Mesenchymal stem cell (in vitro differentiated cells and primary cell): Measurements from ENCODE around the gene TPO.

Experiments
- DNase-seq: peaks from one replicate; pipeline ENCODE4 v3.0.0-alpha.2; 2013
- H2AFZ ChIP-seq: one replicate; pipeline ENCODE4 v1.6.1; 2013; ENCODE audit warnings: low read depth, mild to moderate bottlenecking, control low read depth, inconsistent platforms, low read length, moderate library complexity
- H2AK5ac ChIP-seq: 2 replicates; pipeline ENCODE4 v1.6.1; 2013; ENCODE audit warnings: low read length, moderate library complexity, mild to moderate bottlenecking, inconsistent platforms; ENCODE audit not compliant: severe bottlenecking
- H2BK120ac ChIP-seq: one replicate; pipeline ENCODE4 v1.6.1; 2013; ENCODE audit warnings: low read depth, mild to moderate bottlenecking, inconsistent platforms, low read length, moderate library complexity
- H2BK12ac ChIP-seq, 2 experiments: one replicate each; pipeline ENCODE4 v1.6.1; 2013; ENCODE audit warnings: inconsistent platforms in 2 of 2, low read length in 2 of 2, mild to moderate bottlenecking in 2 of 2, moderate library complexity in 2 of 2, control low read depth in 1 of 2
- H2BK15ac ChIP-seq: one replicate; pipeline ENCODE4 v1.6.1; 2013; ENCODE audit warnings: mild to moderate bottlenecking, low read depth, inconsistent platforms; ENCODE audit not compliant: poor library complexity, severe bottlenecking
- H2BK5ac ChIP-seq: 2 replicates; pipeline ENCODE4 v1.6.1; 2013; ENCODE audit warnings: low read depth, mild to moderate bottlenecking, low read length, control low read depth, inconsistent platforms; ENCODE audit not compliant: poor library complexity, severe bottlenecking
- H3K14ac ChIP-seq, 2 experiments: one replicate each; pipeline ENCODE4 v1.6.1; 2013; ENCODE audit warnings: inconsistent platforms in 2 of 2, low read length in 2 of 2, control low read depth in 1 of 2, mild to moderate bottlenecking in 1 of 2, moderate library complexity in 1 of 2
- H3K18ac ChIP-seq, 2 experiments: one replicate each; pipeline ENCODE4 v1.6.1; 2013; ENCODE audit warnings: inconsistent platforms in 2 of 2, low read length in 2 of 2, control low read depth in 1 of 2, low read depth in 1 of 2, mild to moderate bottlenecking in 1 of 2
- H3K23ac ChIP-seq, 2 experiments: one replicate each; pipeline ENCODE4 v1.6.1; 2013; ENCODE audit warnings: inconsistent platforms in 2 of 2, low read length in 2 of 2, mild to moderate bottlenecking in 2 of 2, moderate library complexity in 2 of 2, control low read depth in 1 of 2
- H3K27ac ChIP-seq: 2 replicates; pipeline ENCODE4 v1.5.1; 2013; ENCODE audit warnings: mild to moderate bottlenecking, moderate library complexity, low read length, control low read depth, inconsistent platforms; ENCODE audit not compliant: poor library complexity, severe bottlenecking
- H3K27me3 ChIP-seq, 2 experiments: 2 replicates each; pipeline versions ENCODE4 v1.6.1 to v1.7.0; 2013; ENCODE audit warnings: low read length in 2 of 2, mild to moderate bottlenecking in 2 of 2, moderate library complexity in 2 of 2, control low read depth in 1 of 2, inconsistent platforms in 1 of 2; ENCODE audit not compliant: control insufficient read depth in 1 of 2, insufficient read depth in 1 of 2
- H3K36me3 ChIP-seq, 2 experiments: 2 replicates each; pipeline versions ENCODE4 v1.6.1 to v1.7.0; 2013; ENCODE audit warnings: low read length in 2 of 2, control low read depth in 1 of 2, inconsistent platforms in 1 of 2, low read depth in 1 of 2, mild to moderate bottlenecking in 1 of 2; ENCODE audit not compliant: insufficient read depth in 2 of 2, control insufficient read depth in 1 of 2
- H3K4ac ChIP-seq, 2 experiments: one replicate each; pipeline ENCODE4 v1.6.1; 2013; ENCODE audit warnings: inconsistent platforms in 2 of 2, low read length in 2 of 2, mild to moderate bottlenecking in 2 of 2, moderate library complexity in 2 of 2, control low read depth in 1 of 2, low read depth in 1 of 2
- H3K4me1 ChIP-seq: 2 replicates; pipeline ENCODE4 v1.6.1; 2013; ENCODE audit warnings: low read depth, low read length, control low read depth; ENCODE audit not compliant: control insufficient read depth, insufficient read depth
- H3K4me2 ChIP-seq: 2 replicates; pipeline ENCODE4 v1.6.1; 2013; ENCODE audit warnings: low read length, mild to moderate bottlenecking, inconsistent platforms; ENCODE audit not compliant: poor library complexity, severe bottlenecking
- H3K4me3 ChIP-seq, 2 experiments: 2 replicates each; pipeline versions ENCODE4 v1.5.1 to v1.7.0; 2013; ENCODE audit warnings: low read length in 2 of 2, mild to moderate bottlenecking in 2 of 2, control low read depth in 1 of 2, low read depth in 1 of 2; ENCODE audit not compliant: insufficient read depth in 1 of 2
- H3K79me1 ChIP-seq: replicated peaks from 2 replicates; pipeline ENCODE4 v1.6.1; 2013; ENCODE audit warnings: mild to moderate bottlenecking, control low read depth, low read length, inconsistent platforms; ENCODE audit not compliant: poor library complexity, severe bottlenecking
- H3K9ac ChIP-seq: 2 replicates; pipeline ENCODE4 v1.7.0; 2013; ENCODE audit warnings: mild to moderate bottlenecking, low read length, moderate library complexity
- H3K9me3 ChIP-seq: 2 replicates; pipeline ENCODE4 v1.7.0; 2013; ENCODE audit warnings: mild to moderate bottlenecking, low read length; ENCODE audit not compliant: control insufficient read depth
- H4K8ac ChIP-seq: one replicate; pipeline ENCODE4 v1.6.1; 2013; ENCODE audit warnings: inconsistent platforms, mild to moderate bottlenecking, low read length, moderate library complexity
- H4K91ac ChIP-seq: one replicate; pipeline ENCODE4 v1.6.1; 2013; ENCODE audit warnings: mild to moderate bottlenecking, low read length, inconsistent platforms
- WGBS: methylation state at CpG from one replicate; pipeline ENCODE4 v1.1.7; 2013; ENCODE audit warnings: mixed read lengths; 5-methylcytosine and 5-hydroxymethylcytosine counted together

TPO gene

GRCh38 chr2:1431886-1432400, 18.7 kb downstream of the TPO start:
- Histone ChIP-seq H3K23ac (no peak overlapping the region), H3K18ac (no peak overlapping the region), H3K4ac (no peak overlapping the region)

GRCh38 chr2:1432726-1433125, 19.5 kb downstream of the TPO start:
- 72% methylated on average over 2 of the region's 2 CpGs for WGBS
- Histone ChIP-seq H3K14ac (no peak overlapping the region), H3K4me1 (no peaks in the 10 kb centered on the region), H2AK5ac (no peak overlapping the region), H3K27ac (no peak overlapping the region), H3K9ac (no peak overlapping the region), H3K4me2 (no peak overlapping the region), H4K91ac (no peak overlapping the region), H2AFZ (no peak overlapping the region), H3K18ac (no peak overlapping the region), H3K27me3 (no peaks in the 10 kb centered on the region), H3K9me3 (no peaks in the 10 kb centered on the region), H3K36me3 (no peaks in the 10 kb centered on the region), H2BK120ac (no peak overlapping the region), H3K4me3 (no peak overlapping the region), H3K79me1 (no peaks in the 10 kb centered on the region), H3K4ac (no peak overlapping the region), H2BK12ac (no peak overlapping the region), H2BK15ac (no peak overlapping the region), H3K23ac (no peak overlapping the region), H2BK5ac (no peak overlapping the region), H4K8ac (no peak overlapping the region)
- no peak for DNase-seq

More at GRCh38 chr2:1431886-1432400, 18.7 kb downstream of the TPO start:
- no peak for DNase-seq
- Histone ChIP-seq H2AFZ (no peak overlapping the region), H4K8ac (no peak overlapping the region), H2BK12ac (no peak overlapping the region), H3K4me2 (no peak overlapping the region), H2BK120ac (no peak overlapping the region), H3K14ac (no peak overlapping the region), H2BK5ac (no peak overlapping the region), H2AK5ac (no peak overlapping the region), H2BK15ac (no peak overlapping the region), H3K9me3 (no peaks in the 10 kb centered on the region), H3K27me3 (no peaks in the 10 kb centered on the region), H4K91ac (no peak overlapping the region), H3K27ac (no peak overlapping the region), H3K4me3 (no peak overlapping the region), H3K4me1 (no peaks in the 10 kb centered on the region), H3K36me3 (no peaks in the 10 kb centered on the region), H3K79me1 (no peaks in the 10 kb centered on the region), H3K9ac (no peak overlapping the region)
- WGBS, result 77% methylated on average over 6 of the region's 6 CpGs

GRCh38 chr2:1436369-1436768, 23.1 kb downstream of the TPO start:
- no peak overlapping the region for H4K91ac ChIP-seq
- H3K79me1 ChIP-seq, result no peaks in the 10 kb centered on the region
- H3K14ac ChIP-seq, result no peak overlapping the region
- no peaks in the 10 kb centered on the region for H3K27me3 ChIP-seq
- no peaks in the 10 kb centered on the region for H3K9me3 ChIP-seq
- DNase-seq, result no peak
- H4K8ac ChIP-seq, result no peak overlapping the region
- no peaks in the 10 kb centered on the region for H3K4me1 ChIP-seq
- H2AK5ac ChIP-seq, result no peak overlapping the region
- H2BK5ac ChIP-seq, result no peak overlapping the region
- no peak overlapping the region for H2AFZ ChIP-seq
- no peak overlapping the region for H3K27ac ChIP-seq
- H3K18ac ChIP-seq, result no peak overlapping the region
- no peak overlapping the region for H3K9ac ChIP-seq
- H3K4me3 ChIP-seq, result no peak overlapping the region
- H2BK15ac ChIP-seq, result no peak overlapping the region
- H2BK120ac ChIP-seq, result no peak overlapping the region
- H2BK12ac ChIP-seq, result no peak overlapping the region
- WGBS, result 85% methylated on average over 9 of the region's 9 CpGs
- H3K4me2 ChIP-seq, result no peak overlapping the region
- no peak overlapping the region for H3K4ac ChIP-seq
- H3K23ac ChIP-seq, result no peak overlapping the region
- no peaks in the 10 kb centered on the region for H3K36me3 ChIP-seq

GRCh38 chr2:1437101-1437500, 23.8 kb downstream of the TPO start:
- Histone ChIP-seq H3K23ac (no peak overlapping the region), H2BK12ac (no peak overlapping the region), H3K4ac (no peak overlapping the region), H2BK5ac (no peak overlapping the region), H4K8ac (no peak overlapping the region), H3K27me3 (no peaks in the 10 kb centered on the region), H2BK120ac (no peak overlapping the region), H4K91ac (no peak overlapping the region), H3K9me3 (no peaks in the 10 kb centered on the region), H3K14ac (no peak overlapping the region), H3K4me1 (no peaks in the 10 kb centered on the region), H3K4me3 (no peak overlapping the region), H3K79me1 (no peaks in the 10 kb centered on the region), H3K9ac (no peak overlapping the region), H2BK15ac (no peak overlapping the region), H3K27ac (no peak overlapping the region), H3K18ac (no peak overlapping the region), H3K4me2 (no peak overlapping the region), H2AK5ac (no peak overlapping the region), H3K36me3 (no peaks in the 10 kb centered on the region), H2AFZ (no peak overlapping the region)
- DNase-seq, result no peak
- WGBS, result 81% methylated on average over 11 of the region's 11 CpGs
